Fibroblast of the aortic adventitia (primary cell): Measurements from ENCODE around the gene MCM8. TPM values are rescaled to one million over a fixed set of nuclear protein-coding genes. Genes with fewer than 3 reads are reported as not detected.
A peak's percentile ranks its signal among the peaks of the same experiment; 100 is the strongest.

Source experiments
- DNase-seq: peaks from one replicate; pipeline ENCODE4 v3.0.0-alpha.2; 2010; ENCODE audit warnings: low read depth
- H3K4me3 ChIP-seq: 2 replicates; pipeline ENCODE4 v1.5.1; 2011; ENCODE audit warnings: low read depth, mild to moderate bottlenecking, control low read depth, low read length, moderate library complexity
- total RNA-seq: library from RNA; depleted of rRNA; stranded (reverse); fragments of >200 nt; gene quantifications from 2 replicates; pipeline ENCODE4 v1.2.3, GENCODE V29; 2012; ENCODE audit warnings: low replicate concordance
- TF ChIP-seq, protein P1 (sequence below): IDR thresholded peaks from 2 replicates; pipeline ENCODE4 v1.5.1; 2011; ENCODE audit warnings: mild to moderate bottlenecking, low read length, control low read depth, inconsistent platforms; ENCODE audit not compliant: insufficient read depth

Gene MCM8
- total RNA-seq, 1 donor, result 17.5 TPM

DNA sequence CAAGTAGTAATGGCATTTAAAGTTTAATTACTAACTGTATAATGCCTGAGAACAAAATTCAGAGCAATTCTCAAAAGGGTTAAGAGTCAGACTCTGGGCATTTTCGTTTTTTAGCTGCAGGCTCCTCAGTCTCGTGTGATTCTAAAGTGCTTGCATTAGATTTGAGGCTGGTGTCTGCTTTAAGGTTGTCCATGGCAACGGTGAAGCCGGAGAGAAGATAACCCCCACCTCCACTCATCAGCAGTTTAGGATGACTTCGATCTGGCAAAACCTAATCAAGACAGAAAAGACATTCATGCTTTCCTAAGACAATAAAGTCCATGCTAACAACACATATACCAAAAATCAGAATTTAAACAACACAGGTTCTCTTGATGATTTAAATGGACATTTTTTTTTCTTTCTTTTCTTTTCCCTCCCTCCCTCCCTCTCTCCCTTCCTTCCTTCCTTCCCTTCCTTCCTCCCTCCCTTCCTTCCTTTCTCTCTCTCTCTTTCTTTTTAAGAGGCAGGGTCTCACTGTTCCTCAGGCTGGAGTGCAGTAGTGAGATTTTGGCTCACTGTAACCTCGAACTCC, 11.9 kb upstream of the MCM8 start:
- no peak for DNase-seq
- no peak overlapping the region for H3K4me3 ChIP-seq
- TF ChIP-seq, protein P1, sequence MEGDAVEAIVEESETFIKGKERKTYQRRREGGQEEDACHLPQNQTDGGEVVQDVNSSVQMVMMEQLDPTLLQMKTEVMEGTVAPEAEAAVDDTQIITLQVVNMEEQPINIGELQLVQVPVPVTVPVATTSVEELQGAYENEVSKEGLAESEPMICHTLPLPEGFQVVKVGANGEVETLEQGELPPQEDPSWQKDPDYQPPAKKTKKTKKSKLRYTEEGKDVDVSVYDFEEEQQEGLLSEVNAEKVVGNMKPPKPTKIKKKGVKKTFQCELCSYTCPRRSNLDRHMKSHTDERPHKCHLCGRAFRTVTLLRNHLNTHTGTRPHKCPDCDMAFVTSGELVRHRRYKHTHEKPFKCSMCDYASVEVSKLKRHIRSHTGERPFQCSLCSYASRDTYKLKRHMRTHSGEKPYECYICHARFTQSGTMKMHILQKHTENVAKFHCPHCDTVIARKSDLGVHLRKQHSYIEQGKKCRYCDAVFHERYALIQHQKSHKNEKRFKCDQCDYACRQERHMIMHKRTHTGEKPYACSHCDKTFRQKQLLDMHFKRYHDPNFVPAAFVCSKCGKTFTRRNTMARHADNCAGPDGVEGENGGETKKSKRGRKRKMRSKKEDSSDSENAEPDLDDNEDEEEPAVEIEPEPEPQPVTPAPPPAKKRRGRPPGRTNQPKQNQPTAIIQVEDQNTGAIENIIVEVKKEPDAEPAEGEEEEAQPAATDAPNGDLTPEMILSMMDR, result no peak

DNA sequence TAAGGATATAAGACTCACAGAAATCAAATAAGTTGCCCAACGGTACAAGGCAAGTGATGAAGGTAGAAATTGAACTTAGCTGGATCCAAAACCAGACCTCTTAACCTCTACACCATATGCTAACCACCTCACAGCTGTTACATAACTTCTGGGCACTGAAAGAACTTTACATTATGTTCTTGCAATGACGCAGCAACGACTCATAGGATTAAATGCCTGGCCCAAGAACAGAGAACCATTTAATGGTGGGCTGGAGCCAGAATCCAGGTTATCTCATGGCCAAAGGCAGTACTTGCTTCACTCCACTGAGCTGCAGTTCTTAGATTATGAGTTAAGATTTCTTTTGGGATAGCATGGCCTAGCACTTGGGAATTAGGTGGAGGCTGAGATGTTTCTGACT, 4.5 kb upstream of the MCM8 start:
- H3K4me3 ChIP-seq, result no peak overlapping the region
- TF ChIP-seq, protein P1, result no peak
- peak; percentile 76 for DNase-seq

DNA sequence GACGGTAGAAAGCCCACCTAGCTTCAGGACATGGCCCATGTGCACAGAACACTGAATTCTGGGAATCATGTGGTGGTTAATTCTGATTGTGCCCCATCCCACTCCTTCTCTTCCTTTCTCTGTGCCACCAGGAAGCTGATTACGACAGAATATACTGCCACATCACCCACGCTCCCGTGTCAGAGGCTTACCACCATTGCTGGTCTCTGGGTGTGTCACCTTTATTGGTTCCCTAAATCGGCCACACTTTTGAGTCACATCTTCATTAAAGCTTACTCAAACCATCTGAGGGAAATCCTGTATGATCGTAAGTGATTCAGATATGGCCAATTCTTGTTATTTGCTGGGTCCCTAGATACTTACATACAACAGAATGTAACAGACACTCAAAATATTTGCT, 3.2 kb upstream of the MCM8 start:
- no peak overlapping the region for H3K4me3 ChIP-seq
- TF ChIP-seq, protein P1, result no peak
- no peak for DNase-seq

DNA sequence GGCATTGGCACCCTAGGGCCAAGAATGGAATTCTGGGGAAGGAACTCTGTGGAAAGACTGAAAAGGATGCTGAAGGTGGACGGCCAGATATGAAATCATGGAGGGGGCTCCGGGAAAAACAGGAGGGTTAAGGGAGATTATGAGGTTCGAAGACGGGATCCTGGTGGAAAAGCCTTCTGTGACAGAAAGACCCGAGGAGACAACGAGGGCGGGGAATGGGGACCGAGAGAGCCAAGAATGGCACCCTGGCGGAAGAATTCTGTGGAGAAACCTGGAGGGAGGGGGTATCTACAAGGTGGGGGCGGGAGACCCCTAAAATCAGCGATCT, 545 bp upstream of the MCM8 start:
- no peak for DNase-seq
- H3K4me3 ChIP-seq, result peak overlapping the region; percentile 93
- TF ChIP-seq, protein P1, result no peak

DNA sequence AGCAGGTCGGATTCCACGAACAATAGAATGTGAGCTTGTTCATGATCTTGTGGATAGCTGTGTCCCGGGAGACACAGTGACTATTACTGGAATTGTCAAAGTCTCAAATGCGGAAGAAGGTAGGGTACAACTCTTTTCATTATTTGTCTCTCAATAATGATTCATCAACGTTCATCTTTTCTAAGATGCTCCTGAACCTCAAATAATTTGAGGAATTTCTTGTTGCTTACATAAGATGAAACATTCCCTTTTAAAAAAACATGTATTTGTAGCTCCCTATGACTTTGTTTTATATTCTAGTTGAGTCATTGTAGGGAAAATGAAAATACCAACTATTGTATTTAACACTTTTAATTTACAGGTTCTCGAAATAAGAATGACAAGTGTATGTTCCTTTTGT, 17.0 kb downstream of the MCM8 start:
- DNase-seq, result no peak
- TF ChIP-seq, protein P1, result no peak
- H3K4me3 ChIP-seq, result no peak overlapping the region

DNA sequence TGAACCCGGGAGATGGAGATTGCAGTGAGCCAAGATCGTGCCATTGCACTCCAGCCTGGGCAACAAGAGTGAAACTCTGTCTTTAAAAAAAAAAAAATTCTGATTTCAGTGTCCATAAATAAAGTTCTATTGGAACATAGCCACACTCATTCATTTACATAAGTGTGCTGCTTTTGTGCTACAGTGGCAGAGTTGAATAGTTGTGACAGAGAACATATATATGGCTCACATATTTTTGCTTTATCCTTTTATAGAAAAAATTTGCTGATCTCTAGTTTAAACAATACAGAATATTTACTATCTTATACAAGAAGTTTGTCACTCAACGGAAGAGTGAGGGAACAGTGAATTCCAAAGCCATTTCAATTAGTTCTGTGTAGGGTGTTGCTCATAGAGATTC, 18.0 kb downstream of the MCM8 start:
- DNase-seq, result no peak
- no peak overlapping the region for H3K4me3 ChIP-seq
- TF ChIP-seq, protein P1, result no peak

DNA sequence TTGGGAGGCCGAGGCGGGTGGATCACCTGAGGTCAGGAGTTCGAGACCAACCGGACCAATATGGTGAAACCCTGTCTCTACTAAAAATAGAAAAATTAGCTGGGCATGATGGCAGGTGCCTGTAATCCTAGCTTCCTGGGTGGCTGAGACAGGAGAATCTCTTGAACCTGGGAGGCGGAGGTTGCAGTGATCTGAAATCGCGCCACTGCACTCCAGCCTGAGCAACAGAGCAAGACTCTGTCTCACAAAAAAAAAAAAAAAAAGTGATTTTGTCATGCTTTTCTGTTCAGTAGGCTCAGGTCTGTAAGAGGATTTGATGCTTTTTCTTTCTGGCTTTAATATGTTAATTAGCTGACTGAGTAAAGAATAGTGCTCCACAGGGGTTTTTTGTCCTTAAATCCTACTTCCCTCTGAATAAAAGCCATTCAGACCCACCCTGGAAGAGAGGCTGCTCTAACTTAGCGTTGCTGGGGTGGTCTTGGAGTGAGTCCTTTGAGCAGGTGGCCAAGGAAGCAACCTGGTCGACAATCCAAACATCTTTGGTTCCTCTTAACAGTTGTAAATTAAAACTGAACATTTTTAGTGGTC, 19.0 kb downstream of the MCM8 start:
- H3K4me3 ChIP-seq, result no peak overlapping the region
- no peak for DNase-seq
- TF ChIP-seq, protein P1, result no peak
